HG03521 (cell line): ENCODE results near the gene CREB3L1.
"Not testable (repeated sequence)": the region's sequence is repeated elsewhere in the genome, so short reads cannot be mapped to it uniquely, and the experiment has no call there.

ENCODE experiments used
- ATAC-seq: cut with Tn5 transposase; IDR thresholded peaks from one replicate; pipeline ENCODE4 v1.9.1; 2021; ENCODE audit warnings: mild to moderate bottlenecking, moderate library complexity; ENCODE audit not compliant: unreplicated experiment

The CREB3L1 gene

DNA sequence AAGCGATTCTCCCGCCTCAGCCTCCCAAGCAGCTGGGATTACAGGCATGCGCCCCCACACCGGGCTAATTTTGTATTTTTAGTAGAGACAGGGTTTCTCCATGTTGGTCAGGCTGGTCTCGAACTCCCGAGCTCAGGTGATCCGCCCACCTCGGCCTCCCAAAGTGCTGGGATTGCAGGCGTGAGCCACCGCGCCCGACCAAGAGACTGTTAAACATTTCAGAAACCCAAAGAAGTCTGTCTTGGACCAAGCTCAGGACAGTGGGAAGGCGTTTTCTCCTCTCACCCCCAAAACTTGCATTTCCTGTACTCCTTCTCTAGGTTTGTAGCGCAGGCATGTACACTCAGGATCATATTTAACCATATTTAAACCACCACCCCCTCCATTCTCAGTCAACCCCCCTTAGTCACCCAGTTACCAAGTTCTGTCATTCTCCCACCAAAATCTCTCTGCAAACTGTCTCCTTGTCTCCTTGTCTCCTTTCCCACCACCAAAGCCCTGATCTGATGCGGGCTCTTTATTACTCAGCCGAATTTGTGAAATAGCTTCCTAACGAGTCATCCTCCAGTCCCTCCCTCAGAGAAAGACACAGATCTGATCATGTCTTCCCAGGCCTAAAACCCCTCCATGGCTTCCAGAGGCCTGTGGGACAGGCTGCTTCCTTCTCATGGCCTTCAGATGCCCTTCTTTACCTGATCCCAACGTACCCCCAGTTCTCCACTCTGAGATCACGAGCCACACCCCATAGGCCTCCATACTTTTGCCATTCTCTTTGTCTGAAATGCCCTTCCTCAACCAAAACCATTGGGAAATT lies 29.0 kb upstream of the CREB3L1 start:
- ATAC-seq = no peak

DNA sequence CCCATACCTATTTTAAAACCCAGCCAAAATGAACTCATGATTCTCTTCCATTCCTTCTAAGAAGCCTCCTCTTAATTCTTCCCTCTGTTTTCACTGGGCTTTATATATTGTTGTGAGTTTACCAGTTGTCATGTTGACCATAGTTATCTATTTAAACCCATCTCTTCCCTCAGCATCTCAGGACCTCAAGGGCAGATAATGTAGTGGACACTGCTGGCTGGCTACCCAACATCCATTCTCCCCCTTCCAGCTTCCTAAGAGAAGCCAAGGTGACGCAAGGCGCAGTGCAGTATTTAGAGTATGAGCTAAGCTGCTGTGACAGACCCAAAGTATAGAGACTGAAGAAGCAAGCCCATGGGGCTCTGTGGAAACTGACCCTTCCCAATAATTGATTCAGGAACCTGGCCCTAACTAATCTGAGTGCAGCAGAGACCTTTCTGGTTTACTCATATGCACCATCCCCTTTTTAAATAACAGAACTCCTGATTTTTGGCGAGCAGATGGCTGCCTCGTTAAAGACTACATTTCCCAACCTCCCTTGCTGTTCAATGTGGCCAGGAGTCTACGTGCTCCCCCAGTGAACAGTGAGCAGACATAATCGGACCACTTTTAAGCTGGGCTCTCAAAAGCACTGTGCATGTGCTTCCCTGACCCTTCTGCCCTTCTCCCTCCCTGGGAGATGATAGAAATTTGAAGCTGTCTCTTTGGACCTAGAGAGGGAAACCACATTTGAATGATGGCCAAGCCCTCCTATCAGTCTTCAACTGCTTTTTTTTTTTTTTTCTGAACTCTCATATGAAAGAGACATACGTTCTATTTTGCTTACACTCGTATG lies 28.1 kb upstream of the CREB3L1 start:
- no peak for ATAC-seq

DNA sequence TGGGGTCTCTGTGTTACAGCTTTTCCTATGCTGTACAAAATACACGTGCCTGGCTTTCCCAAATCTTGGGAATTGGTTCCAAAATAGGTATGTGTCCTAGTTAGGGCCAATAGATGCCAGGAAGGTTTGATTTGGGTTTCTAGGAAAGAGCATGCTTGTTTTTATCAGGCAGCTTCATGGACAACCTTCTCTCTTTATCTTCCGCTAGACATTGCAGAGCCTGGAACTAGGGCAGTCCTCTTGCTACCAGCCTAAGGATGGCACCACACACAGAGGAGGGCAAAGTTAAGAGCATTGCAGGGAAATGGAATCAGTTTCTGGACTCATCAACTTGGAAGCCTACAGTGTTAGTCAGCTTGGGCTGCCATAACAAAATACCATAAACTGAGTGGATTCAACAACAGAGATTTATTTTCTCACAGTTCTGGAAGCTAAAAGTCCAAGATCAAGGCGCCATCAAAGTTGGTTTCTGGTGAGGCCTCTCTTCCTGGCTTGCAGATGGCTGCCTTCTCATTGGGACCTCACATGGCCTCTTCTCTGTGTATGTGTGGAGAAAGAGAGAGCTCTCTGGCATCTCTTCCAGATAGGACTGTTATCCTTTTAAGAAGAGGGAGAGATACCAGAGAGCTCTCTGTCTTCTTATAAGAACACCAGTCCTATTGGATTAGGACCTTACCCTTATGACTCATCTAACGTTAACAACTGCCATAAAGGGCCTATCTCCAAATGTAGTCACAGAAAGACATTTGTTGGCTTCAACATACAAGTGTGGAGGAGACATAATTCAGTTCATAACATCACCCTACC lies 27.3 kb upstream of the CREB3L1 start:
- no peak for ATAC-seq

DNA sequence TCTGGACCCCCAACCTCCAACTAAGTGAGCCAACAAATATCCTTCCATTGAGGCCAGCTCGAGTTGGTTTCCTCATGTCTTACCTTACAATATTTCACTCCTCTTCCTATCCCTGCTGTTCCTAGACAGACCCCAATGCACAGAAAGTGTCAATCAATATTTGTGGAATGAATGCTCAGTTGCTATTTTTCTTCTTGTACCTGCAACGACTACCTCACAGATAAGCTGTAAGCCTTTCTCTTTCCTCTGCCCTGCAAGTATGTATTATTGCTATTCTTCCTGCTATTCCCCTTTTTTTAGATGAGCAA lies 26.8 kb upstream of the CREB3L1 start:
- ATAC-seq = no peak

DNA sequence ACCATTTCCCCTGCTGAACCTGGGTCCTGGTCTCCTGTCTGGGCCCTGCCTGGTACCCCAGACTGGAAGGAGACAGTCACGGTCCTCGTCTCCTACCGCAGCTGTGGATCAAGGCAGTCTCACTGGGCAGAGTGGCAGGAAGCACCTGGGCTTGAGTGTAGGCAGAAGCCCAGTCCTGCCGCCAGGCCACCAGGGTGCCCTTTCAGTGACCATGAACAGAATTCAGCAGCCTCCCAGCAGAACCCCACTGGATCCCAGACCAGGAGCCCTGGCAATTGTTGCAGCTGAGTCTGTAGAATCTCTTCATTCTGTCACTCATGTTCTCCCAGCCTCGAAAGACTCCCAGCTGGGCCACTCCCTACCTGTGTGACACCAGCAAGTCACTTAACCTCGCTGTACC lies 25.5 kb upstream of the CREB3L1 start:
- no peak for ATAC-seq

DNA sequence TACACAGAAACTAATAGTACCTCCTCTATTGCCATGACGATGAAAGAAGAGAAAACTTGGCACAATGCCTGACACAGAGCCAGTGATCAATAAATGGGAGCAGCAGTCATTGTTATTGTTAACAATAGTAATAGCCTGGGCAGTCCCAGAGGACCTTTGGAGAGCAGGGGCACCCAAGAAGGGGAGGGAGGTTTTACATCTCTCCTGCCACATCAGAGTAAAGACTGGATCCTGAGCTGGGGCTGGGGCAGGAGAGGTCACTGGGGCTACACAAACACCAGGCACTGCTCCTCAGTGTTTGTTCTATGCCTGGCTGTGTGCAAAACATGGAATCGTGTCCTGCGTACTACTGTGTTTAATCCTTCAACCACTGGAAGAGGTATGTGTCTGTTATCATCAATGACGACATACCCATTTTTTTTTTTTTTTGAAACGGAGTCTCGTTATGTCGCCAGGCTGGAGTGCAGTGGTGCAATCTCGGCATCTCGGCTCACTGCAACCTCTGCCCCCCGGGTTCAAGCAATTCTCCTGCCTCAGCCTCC lies 25.0 kb upstream of the CREB3L1 start:
- ATAC-seq = no peak

DNA sequence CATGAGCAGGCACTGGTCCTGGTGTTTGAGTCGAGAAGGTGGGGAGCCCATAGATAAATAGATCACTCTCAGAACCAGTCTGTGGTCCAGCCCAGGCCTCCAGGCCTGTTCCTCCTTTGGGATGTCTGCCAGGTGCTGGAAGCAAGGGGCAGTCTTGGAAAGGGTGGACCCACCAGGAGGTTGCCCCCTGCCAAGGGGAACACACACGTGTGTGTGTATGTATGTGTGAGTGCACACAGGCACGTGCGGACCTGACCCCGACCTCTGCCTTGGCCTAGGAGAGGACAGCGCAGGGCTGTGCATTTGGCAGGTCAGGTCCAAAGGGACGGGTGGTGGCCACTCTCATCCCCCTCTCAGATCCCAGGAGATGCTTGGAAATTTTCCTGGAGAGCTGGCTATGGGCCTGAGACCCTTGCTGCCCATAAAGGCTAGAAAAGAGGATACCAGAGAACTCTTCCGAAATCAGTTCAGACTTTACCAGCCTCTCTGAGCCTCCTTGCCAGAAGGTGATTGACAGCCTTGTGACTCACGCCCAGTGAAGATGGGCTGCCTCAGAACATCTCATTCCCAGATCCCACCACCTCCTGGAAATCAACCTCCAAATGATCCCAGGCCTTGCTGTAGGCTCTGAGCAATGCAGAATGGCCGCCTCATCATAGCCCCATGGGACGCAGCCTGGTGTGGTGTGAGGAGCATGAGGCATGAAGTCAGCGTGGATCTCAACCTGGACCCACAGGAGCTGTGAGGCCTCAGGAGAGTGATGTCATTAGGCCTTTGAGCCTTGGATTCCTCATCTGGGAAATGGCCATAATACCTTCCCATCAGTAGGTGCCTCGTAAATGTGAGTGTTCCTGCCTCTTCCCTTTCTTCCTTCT lies 24.0 kb upstream of the CREB3L1 start:
- no peak for ATAC-seq

DNA sequence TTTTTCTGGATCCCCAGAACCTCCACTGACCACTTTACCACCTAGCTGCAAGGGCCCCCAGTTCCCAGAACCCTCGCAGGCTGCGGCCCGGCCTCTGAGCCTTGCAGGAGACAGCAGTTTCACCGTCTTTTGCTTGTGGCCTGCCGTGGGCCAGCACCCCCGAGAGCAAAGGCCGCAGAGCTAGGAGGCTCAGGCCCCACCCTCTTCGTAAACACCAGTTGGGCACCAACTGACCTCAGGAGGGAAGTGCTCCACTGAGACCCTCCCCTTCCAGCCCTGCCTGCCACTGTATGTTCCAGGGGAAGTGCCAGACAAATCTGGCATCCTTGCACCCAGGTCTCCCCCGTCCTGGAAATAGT lies 23.4 kb upstream of the CREB3L1 start:
- ATAC-seq = no peak

DNA sequence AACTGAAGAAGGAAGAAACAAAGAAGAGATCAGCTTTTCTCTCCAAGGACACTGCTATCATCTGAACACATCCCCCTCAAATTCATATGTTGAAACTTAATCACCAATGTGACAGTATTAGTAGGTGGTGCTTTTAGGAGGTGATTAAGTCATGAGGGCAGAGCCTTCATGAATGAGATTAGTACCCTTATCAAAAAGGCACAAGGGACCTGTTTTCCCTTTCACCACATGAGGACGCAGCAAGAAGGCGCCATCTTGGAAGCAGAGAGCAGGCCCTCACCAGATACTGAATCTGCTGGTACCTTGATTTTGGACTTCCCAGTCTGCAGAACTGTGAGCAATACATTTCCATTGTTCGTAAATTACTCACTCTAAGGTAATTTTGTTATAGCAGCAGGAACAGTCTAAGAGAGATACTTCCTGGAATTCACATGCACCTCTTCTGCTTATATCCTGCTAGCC lies 20.9 kb upstream of the CREB3L1 start:
- ATAC-seq = no peak

DNA sequence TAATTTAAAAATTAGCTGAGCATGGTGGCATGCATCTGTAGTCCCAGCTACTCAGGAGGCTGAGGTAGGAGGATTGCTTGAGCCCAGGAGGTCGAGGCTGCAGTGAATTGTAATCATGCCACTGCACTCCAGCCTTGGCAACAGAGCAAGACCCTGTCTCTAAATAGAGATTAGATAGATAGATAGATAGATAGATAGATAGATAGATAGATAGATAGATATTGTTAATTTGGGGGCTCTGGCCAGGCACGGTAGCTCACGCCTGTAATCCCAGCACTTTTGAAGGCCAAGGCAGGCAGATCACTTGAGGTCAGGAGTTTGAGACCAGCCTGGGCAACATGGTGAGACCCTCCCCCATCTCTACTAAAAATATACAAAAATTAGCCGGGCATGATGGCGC lies 18.1 kb upstream of the CREB3L1 start:
- ATAC-seq = not testable (repeated sequence)

DNA sequence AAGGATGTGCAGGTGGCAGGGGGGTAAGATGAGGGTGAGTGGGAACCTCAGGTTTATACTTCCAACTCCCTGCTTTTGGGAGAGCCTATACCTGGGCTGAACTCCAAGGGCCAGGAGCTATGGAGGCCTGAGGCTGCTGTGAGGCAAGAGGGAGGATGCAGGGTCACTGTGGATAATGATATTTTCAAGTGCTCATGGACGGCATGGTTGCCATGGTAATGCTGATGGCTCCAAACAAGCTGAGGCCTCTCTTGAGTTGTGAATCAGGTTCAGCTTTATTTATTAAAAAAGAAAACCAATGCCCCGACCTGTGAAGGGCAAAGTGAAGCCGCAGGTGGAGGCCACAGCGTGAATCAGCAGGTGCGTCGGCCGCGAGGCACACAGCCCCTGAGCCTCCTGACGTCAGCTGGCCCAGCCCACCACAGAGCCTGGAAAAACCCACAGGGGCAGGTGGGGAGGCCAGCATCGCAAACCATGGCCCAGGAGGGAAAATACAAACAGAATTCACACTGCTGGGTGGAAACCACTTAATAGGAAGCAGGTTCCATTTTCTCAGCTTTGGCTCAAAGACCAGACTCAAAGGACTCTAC lies 17.4 kb upstream of the CREB3L1 start:
- no peak for ATAC-seq

DNA sequence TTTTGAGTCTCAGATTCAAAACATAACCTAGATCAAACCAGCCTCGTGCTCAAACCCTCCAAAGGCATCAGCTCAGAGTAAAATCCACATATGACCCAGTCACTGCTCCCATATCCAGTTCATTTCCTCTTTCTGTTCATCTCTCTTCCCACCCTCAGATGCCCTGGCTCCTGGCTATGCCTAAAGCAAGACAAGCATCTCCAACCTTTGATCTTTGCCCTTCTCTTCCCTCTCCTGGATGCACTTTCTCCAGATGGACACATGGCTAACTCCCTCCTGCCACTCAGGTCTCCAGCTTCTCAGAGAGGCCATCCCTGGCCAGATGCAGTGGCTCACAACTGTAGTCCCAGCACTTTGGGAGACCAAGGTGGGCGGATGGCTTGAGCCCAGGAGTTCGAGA lies 14.3 kb upstream of the CREB3L1 start:
- ATAC-seq = no peak

DNA sequence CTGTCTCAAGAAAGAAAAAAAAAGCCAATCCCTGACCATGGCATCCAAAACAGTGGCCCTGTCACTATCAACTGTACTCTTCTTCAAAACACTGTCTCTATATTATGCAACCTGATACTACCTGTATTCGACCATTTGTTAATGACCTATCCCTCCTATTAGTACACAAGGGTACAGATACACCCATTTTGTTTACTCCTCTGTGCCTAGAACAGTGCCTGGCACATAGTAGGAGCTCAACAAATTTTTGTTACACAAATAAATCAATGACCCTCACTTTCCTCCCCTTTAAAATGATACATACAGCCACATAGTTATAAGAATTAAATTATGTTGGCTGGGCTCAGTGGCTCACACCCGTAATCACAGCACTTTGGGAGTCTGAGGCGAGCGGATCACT lies 13.4 kb upstream of the CREB3L1 start:
- no peak for ATAC-seq

DNA sequence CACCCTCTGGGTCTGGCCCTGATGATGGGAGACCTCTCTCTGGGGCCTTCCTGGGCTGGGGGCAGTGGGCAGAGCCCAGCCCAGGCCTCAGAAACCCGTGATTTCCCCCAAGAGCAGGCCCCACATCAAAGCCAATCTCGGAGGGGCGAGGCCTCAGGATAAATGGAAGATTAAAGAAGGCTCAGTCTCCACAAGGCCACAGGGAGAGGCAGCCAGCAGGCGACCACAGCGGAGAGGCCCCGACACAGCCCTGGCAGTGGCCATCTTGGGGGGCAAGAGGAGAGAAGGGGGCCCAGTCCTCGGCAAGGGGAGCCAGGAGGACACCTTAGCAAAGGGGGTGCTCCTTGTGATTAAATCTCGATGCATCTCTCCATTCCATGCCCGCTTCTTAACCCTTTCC lies 12.5 kb upstream of the CREB3L1 start:
- no peak for ATAC-seq

DNA sequence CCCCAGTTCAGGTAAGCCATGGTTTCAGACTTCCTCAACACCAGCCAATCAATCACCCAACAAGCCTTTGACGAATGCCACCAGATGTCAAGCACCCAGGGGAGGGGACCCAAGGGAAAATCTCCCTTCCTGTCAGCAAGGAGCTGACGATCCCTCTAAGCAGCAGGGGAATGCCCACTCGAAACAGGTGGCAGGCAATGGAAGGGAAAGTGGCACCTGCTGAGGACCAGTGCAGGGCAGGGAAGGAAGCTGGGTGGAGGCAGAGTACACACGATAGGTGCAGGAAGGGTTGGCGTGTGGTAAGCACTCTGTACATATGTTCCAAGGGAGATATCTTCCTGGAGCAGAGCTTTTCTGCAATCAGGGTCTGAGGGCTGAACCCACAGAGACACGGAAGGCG lies 11.7 kb upstream of the CREB3L1 start:
- ATAC-seq = no peak

DNA sequence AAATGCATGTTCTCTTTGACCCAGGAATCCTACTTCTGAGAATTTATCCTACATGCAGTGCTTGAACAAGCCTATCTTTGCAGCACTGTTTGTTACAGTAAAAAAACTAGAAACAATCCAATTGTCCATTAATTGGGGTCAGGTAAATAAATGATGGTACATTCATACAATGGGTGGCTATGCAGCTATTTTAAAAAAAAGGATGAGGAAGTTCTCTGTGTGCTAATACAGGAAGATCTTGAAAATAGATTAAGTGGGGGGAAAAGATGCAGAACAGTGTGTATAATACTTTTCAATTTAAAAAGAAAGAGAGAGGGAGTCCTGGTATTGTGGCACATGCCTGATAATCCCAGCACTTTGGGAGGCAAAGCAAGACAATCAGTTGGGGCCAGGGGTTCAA lies 9.5 kb upstream of the CREB3L1 start:
- no peak for ATAC-seq

DNA sequence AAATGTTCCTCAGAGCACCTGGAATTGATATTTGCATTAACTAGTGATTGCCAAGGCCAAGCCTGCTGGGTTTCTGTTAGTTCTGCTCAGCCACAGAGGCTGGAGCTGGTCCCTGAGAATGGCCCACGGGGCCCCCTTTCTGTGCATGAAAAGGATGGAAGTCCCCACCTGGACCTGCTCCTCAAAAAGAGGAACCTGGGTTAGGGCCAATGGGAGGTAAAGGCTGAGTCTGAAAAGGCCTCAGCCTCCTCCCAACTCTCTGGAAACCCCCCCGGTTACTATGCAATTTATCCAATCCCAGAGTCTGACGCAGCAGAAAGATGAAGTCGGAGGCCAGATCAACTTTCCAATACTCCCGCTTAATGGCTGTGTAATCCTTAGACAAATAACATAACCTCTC lies 6.8 kb upstream of the CREB3L1 start:
- no peak for ATAC-seq

DNA sequence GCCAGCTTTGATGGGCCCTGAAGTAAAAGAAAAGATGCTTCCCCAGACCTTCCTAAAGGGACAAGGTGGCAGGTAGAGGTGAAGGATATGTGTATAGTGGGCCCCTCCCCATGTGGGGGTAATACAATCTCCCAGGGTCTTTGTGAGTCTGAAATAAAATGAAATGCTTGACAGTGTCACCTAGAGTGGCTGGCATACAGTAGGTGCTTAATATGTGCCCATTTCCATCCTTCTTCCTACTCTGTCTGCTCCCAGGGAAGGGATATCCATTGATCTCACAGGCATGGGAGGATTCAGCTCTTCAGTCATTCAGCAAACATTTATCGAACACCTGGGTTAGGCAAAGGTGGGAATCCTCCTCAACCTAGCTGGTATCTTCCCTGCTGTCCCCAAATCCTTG lies 6.1 kb upstream of the CREB3L1 start:
- ATAC-seq = no peak

DNA sequence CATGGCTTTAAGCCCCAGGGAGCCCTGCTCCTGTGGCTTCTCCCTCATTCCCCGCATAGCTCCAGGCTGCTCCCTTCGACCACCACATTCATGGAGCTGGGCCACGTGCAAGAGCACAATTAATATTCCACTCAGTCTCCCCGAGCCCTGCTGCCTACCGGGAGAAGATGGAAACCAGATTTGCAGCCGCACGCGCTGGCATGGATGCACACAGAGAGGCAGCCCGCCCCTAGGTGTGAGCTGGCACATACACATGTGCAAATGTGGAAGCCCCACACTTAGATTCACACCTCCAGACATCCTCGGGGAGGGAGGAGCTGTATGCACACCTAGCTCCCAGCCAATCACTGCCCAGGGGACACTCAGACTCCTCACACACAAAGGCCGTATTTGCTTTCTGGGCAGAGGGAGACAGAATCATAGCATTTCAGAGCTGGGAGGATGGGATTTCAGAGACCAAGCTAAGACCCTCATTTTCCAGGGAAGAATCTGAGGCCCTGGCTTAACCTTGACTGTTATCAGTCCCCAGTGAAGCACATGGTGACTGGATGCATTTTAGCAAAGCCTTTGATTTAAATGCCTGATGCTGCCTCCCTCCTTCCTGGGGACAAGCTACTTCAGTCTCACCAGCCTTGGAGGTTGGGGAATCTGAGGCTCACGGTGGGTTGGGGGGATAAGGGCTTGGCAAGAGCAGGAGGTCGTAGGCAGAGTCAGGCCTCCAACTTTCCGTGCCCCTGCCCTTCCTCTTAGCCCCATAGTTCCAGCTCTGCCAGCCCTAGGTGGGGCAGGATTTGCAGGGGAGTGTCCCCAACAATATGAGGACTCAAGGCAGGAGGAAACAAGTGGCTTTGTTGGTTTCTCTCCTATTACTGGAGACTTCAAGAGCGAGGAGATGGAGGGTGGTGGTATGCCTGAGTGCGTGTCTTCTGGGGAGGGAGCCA lies 5.3 kb upstream of the CREB3L1 start:
- no peak for ATAC-seq
